Muscle layer of duodenum (tissue), 2 donors: ENCODE results near the gene MOK.
"Not testable (repeated sequence)": the region's sequence is repeated elsewhere in the genome, so short reads cannot be mapped to it uniquely, and the experiment has no call there.

Experiments
- H3K27ac ChIP-seq: one replicate; pipeline ENCODE4 v1.7.0; 2013; ENCODE audit warnings: mild to moderate bottlenecking, low read length
- H3K27me3 ChIP-seq: one replicate; pipeline ENCODE4 v1.7.0; 2013; ENCODE audit warnings: low read depth, mild to moderate bottlenecking, control low read depth, low read length
- H3K36me3 ChIP-seq, 2 donors: one replicate each; pipeline ENCODE4 v1.7.0; 2013; ENCODE audit warnings: low read length in 2 of 2, control low read depth in 1 of 2, mild to moderate bottlenecking in 1 of 2; ENCODE audit not compliant: insufficient read depth in 2 of 2, control insufficient read depth in 1 of 2
- H3K4me1 ChIP-seq, 2 donors: one replicate each; pipeline ENCODE4 v1.7.0; 2013; ENCODE audit warnings: low read length in 2 of 2, mild to moderate bottlenecking in 2 of 2, control low read depth in 1 of 2, moderate library complexity in 1 of 2; ENCODE audit not compliant: insufficient read depth in 2 of 2, control insufficient read depth in 1 of 2
- H3K4me3 ChIP-seq, 2 donors: one replicate each; pipeline ENCODE4 v1.7.0; 2013; ENCODE audit warnings: low read length in 2 of 2, low read depth in 1 of 2, mild to moderate bottlenecking in 1 of 2
- H3K9me3 ChIP-seq, 2 donors: one replicate each; pipeline ENCODE4 v1.7.0; 2013; ENCODE audit warnings: low read length in 2 of 2, control low read depth in 1 of 2, mild to moderate bottlenecking in 1 of 2; ENCODE audit not compliant: control insufficient read depth in 1 of 2
- donor health status: healthy.

The MOK gene

DNA sequence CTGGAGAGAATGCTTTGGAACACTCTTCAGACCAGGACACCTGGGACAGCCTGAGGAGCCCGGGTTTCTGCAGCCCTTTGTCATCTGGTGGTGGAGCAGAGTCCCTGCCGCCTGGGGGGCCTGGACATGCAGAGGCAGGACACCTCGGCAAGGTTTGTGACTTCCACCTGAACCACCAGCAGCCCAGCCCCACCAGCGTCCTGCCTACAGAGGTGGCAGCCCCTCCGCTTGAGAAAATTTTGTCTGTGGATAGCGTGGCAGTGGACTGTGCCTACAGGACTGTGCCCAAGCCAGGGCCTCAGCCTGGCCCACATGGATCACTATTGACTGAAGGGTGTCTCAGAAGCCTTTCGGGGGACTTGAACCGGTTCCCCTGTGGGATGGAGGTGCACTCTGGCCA, 36.6 kb upstream of the MOK start:
- H3K9me3 ChIP-seq: no peaks in the 10 kb centered on the region
- H3K4me3 ChIP-seq: no peak overlapping the region
- H3K36me3 ChIP-seq: peaks cover 18 to 69% of the 10 kb centered on the region in 2 donors
- H3K27ac ChIP-seq: no peak overlapping the region
- no peaks in the 10 kb centered on the region for H3K27me3 ChIP-seq
- H3K4me1 ChIP-seq: no peaks in the 10 kb centered on the region

DNA sequence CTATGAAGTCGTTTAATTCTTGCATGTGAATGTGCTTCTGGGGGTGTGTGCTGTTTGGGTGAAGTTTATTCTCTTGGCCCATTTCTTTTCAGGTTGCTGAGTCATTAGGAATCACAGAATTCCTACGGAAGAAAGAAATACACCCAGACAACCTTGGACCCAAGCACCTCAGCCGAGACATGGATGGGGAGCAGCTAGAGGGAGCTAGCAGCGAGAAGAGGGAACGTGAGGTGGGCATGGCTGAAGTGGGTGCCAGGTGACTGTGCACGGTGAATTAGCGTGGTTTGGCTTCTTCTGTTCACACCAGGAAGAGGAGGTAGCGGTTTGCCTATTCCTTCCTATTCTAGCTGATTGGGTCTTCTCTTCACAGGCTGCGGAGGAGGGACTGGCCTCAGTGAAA, 33.8 kb upstream of the MOK start:
- Histone ChIP-seq H3K36me3 (peaks cover 10 to 61% of the 10 kb centered on the region in 2 donors), H3K4me3 (no peak overlapping the region), H3K9me3 (no peaks in the 10 kb centered on the region), H3K4me1 (no peaks in the 10 kb centered on the region), H3K27me3 (no peaks in the 10 kb centered on the region), H3K27ac (no peak overlapping the region)

DNA sequence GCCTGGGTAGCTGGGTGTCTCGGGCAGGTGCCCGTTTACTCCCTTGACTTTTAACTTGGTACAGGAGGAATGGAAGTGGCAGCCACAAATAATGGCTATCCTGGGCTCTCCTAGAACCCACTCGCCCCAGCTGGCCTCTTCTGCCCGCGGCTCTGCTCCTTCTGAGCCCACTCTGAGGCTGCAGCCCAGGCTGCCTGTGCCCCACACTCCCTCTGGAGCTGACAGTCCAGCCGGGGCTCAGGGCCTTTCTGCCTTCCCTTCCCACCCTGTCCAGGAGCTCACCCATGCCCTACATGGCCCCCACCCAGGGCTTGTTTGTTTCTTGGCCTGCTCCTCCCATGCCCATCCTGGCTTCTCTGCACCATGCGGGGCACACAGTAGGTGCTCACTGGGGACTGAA, 30.2 kb upstream of the MOK start:
- Histone ChIP-seq H3K9me3 (no peaks in the 10 kb centered on the region), H3K27me3 (no peaks in the 10 kb centered on the region), H3K4me1 (no peaks in the 10 kb centered on the region), H3K36me3 (peaks cover 7 to 51% of the 10 kb centered on the region in 2 donors), H3K4me3 (no peak overlapping the region), H3K27ac (no peak overlapping the region)

DNA sequence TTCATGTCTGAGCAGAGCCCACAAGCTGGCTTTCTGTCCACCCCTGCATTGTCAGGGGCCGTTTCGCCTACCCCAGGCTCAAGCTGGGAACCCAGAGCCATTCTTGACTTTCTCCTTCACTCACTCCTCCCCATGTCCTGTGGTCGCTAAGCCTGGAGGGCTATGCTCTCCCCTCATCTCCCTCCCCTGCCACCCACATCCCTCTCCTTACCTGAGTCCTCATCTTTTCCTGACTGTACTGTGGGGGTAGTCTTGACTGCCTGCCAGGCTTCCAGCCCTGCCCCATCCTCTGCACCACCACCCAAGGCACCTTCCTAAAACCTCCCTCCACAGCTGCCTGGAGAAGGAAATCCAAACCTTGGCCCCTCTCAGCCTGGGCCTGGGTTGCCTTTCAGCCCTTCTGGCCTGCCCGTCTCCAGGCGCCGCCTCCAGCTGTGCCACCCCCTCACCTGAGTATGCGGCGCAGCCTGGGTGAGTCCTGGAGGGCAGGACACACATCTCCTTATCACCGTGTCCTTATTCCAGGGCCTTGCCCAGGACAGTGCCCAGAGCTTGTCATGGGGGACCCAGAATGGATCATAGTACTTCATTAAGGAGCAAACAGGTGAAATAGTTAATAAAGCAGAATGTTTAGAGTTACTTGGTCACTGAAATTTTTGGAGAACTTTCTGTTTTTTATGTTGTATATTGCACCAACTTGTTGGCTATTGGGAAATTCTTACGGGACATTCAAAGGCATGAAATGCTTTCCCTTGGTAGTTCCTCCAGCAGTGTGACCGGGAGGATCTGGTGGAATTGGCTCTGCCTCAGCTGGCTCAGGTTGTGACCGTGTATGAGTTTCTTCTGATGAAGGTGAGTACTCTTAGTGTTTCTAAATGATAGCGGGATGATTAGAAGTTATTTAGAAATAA, 29.1 kb upstream of the MOK start:
- Histone ChIP-seq H3K4me1 (no peaks in the 10 kb centered on the region), H3K36me3 (peaks cover 7 to 49% of the 10 kb centered on the region in 2 donors), H3K27ac (no peak overlapping the region), H3K9me3 (no peaks in the 10 kb centered on the region), H3K27me3 (no peaks in the 10 kb centered on the region), H3K4me3 (no peak overlapping the region)

DNA sequence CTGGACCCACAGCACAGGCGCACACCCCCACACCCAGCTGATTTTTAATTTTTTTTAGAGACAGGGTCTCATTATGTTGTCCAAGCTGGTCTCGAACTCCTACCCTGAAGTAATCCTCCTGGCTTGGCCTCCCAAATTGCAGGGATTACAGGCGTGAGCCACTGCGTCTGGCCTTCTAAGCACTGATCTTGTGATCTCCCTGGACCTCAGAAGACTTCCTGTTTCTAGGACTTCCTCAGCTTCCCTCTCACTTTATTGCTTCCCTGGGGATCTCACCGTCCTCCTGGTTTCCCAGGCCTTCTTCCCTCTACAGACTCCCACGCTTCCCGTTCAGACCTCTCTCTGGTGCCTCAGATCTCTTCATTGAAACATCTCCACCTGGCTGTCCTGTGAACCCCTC, 28.4 kb upstream of the MOK start:
- H3K9me3 ChIP-seq: no peaks in the 10 kb centered on the region
- no peaks in the 10 kb centered on the region for H3K27me3 ChIP-seq
- H3K27ac ChIP-seq: no peak overlapping the region
- H3K4me1 ChIP-seq: no peaks in the 10 kb centered on the region
- H3K36me3 ChIP-seq: peaks cover 3 to 42% of the 10 kb centered on the region in 2 donors
- no peak overlapping the region for H3K4me3 ChIP-seq

DNA sequence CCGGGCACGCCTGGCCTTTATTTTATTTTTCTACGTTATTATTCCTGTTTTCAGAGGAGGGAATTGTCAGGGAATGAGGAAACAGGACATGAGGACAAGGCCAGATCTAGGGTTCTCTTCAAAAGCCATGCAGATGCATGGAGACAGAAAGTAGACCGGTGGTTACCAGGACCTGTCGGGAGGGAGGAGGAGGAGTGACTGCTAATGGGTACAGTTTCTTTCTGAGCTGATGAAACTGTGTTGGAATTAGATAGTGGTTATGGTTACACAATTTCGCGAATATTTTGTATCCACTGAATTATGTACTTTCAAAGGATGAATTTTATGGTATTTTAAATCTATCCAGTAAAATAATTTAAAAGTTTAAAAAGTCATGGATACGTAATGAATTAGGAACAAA, 25.8 kb upstream of the MOK start:
- no peaks in the 10 kb centered on the region for H3K9me3 ChIP-seq
- H3K27ac ChIP-seq: no peak overlapping the region
- no peaks in the 10 kb centered on the region for H3K27me3 ChIP-seq

DNA sequence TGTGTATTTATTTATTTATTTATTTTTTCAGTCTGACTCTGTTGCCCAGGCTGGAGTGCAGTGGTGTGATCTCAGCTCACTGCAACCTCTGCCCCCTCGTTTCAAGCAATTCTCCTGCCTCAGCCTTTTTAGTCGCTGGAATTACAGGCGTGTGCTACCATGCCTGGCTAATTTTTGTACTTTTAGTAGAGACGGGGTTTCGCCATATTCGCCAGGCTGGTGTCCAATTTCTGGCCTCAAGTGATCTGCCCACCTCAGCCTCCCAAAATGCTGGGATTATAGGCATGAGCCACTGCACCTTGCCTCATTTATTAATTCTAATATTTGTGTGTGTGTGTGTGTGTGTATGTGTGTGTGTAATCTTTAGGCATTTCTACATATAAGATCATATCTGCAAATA, 24.4 kb upstream of the MOK start:
- not testable (repeated sequence) for H3K4me1 ChIP-seq, H3K4me3 ChIP-seq, H3K9me3 ChIP-seq, H3K27me3 ChIP-seq, H3K27ac ChIP-seq
- peaks cover 3 to 33% of the 10 kb centered on the region in 2 donors for H3K36me3 ChIP-seq

More for the DNA sequence above, 25.8 kb upstream of the MOK start:
- H3K36me3 ChIP-seq: peaks cover 3 to 35% of the 10 kb centered on the region in 2 donors
- H3K4me3 ChIP-seq: no peak overlapping the region
- no peaks in the 10 kb centered on the region for H3K4me1 ChIP-seq

DNA sequence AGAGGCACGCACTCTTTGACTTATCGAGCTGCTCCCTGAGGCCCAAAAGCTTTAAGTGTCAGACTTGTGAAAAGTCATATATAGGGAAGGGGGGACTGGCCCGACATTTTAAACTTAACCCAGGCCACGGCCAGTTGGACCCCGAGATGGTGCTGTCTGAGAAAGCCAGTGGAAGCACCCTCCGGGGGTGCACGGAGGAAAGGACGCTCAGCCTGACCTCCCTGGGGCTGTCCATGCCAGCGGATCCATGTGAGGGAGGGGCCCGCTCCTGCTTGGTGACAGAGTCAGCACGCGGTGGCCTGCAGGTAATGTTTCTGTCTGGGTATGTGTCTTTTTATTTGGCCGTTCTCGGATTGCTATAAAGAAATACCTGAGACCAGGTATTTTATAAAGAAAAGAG, 21.6 kb upstream of the MOK start:
- peaks cover 3 to 13% of the 10 kb centered on the region in 2 donors for H3K36me3 ChIP-seq
- H3K9me3 ChIP-seq: no peaks in the 10 kb centered on the region
- peaks cover 0 to 3% of the 10 kb centered on the region in 2 donors for H3K4me1 ChIP-seq
- no peak overlapping the region for H3K4me3 ChIP-seq
- no peaks in the 10 kb centered on the region for H3K27me3 ChIP-seq
- H3K27ac ChIP-seq: no peak overlapping the region

DNA sequence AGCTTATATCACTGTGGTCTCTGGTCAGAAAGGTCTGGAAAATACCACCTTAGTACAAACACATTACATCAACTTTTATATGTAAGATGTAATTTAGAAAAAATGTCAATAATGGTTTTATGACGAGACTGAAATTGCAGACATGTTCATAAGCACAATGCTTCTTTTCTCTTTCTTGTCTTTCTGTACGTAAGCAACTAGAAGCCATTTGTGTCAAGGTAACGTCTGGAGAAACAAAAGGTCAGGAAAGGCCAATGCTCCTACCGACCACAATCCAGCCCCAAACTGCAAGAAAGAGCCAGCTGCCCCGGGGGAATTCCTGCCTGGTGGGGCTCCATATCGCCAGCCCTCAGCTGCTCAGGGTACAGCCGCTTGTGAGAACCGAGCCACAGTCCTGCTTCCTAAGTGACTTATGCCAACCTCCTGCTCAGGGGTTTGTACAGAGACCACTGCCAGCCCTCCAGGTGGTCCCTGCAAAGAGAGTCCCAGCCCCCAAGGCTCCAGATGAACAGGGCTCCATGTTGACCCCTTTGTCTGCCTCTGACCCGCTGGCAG, 20.9 kb upstream of the MOK start:
- Histone ChIP-seq H3K27me3 (no peaks in the 10 kb centered on the region), H3K4me3 (no peak overlapping the region), H3K4me1 (peaks cover under 1 to 6% of the 10 kb centered on the region in 2 donors), H3K27ac (no peak overlapping the region), H3K9me3 (no peaks in the 10 kb centered on the region), H3K36me3 (peaks cover 3 to 11% of the 10 kb centered on the region in 2 donors)

DNA sequence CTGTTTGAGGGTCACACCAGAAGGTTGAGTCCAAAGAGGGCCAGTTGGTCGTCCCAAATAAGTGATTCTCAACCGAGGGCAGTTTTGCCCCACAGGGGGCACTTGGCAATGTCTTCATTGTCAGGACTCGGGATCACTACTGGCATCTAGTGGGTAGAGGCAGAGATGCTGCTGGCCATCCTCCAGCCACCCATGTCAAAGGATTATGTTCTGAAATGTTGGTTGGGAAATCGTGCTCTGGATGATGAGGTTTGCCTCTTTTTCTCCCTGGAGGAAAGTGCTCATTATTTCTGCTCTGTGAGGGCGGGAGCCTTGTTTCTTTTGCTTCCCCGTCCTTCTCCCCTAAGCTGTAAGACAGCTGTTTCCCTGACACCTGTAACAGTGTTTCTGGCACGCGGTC, 18.1 kb upstream of the MOK start:
- H3K9me3 ChIP-seq: no peaks in the 10 kb centered on the region
- H3K4me3 ChIP-seq: no peak overlapping the region
- peaks cover 13% of the 10 kb centered on the region in 2 donors for H3K4me1 ChIP-seq
- H3K27ac ChIP-seq: no peak overlapping the region
- H3K27me3 ChIP-seq: no peaks in the 10 kb centered on the region
- peaks cover 3 to 11% of the 10 kb centered on the region in 2 donors for H3K36me3 ChIP-seq

DNA sequence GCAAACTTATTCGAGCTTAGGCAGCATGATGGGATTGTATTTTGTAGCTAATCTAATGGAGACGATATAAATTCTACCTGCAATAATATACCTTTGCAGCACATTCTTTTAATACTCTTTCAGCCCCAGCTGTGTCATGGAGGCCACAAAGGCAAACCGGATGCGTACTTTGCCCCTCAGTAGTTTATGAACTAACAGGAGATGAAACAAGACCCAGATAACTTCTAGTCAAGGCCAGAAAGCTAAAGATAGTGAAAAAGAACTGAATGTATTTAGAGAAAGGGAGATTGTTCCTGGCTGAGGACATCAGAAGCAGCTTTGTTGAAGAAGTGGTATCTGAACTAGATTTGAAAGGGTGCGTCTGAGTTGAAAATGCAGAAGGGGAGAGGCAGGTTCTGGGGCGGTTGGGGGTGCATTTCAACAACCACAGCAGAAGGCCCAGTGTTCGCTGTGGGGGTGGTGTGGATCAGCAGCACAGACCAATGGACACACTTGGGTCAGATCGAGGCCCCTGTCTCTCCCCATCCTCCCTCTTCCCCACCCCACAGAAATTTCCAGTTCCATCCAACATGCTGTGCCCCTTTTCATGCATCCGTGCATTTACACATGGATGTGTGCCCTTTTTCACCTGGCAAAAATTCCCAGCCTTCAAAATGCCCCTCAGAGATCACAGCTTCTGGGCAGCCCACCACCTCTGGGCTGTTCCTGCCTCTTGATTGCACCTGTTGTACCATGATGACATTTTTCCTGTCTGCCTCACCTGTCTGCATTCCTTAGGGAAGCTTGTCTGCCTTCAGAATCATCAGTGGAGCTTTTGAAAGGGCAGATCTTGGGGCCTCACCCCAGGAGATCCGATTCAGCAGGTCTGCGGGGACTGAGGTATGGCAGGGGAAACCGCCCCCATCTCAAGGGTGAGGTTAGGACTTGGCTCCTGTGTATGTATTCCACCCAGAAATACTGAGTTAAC, 16.8 kb upstream of the MOK start:
- Histone ChIP-seq H3K9me3 (no peaks in the 10 kb centered on the region), H3K27me3 (no peaks in the 10 kb centered on the region), H3K4me1 (peaks cover 13 to 18% of the 10 kb centered on the region in 2 donors), H3K27ac (no peak overlapping the region), H3K36me3 (peaks cover 3 to 11% of the 10 kb centered on the region in 2 donors), H3K4me3 (no peak overlapping the region)
